Activated T-helper 2 cell treated with anti-CD3 and anti-CD28 coated beads, Interferon-gamma antibody, Interleukin-2, Interleukin-4, amounts not matched to agents 10 μg/mL and 5 μg/mL and 100 μg/mL, durations not matched to agents 14 hours and 24 hours and 36 hours (primary cell): ENCODE results near the gene PIGM. TPM values are rescaled to one million over a fixed set of nuclear protein-coding genes. Genes with fewer than 3 reads are reported as not detected.
A peak's percentile ranks its signal among the peaks of the same experiment; 100 is the strongest.

ENCODE experiments used
- DNase-seq: peaks from one replicate; pipeline ENCODE4 v3.0.0; 2021; ENCODE audit warnings: low spot score
- H3K27ac Mint-ChIP-seq: one replicate; pipeline ENCODE4 v1.8.0; 2021; ENCODE audit warnings: mixed read lengths
- H3K27me3 Mint-ChIP-seq: one replicate; pipeline ENCODE4 v1.8.0; 2021; ENCODE audit warnings: low read depth, mixed read lengths
- H3K36me3 Mint-ChIP-seq: one replicate; pipeline ENCODE4 v1.8.0; 2021; ENCODE audit warnings: low read depth, mixed read lengths
- H3K4me1 Mint-ChIP-seq: one replicate; pipeline ENCODE4 v1.8.0; 2021; ENCODE audit warnings: low read depth, mixed read lengths
- H3K4me3 Mint-ChIP-seq: one replicate; pipeline ENCODE4 v1.8.0; 2021; ENCODE audit warnings: low read depth, mild to moderate bottlenecking, moderate library complexity, mixed read lengths
- H3K9me3 Mint-ChIP-seq: one replicate; pipeline ENCODE4 v1.8.0; 2021; ENCODE audit warnings: mixed read lengths
- intact Hi-C: fragments of 100-400 bp; cut with micrococcal nuclease; formaldehyde crosslinking; loops from one replicate; pipeline ENCODE4 v1.15.1; 2023
- total RNA-seq: library from RNA; stranded (reverse); gene quantifications from 2 replicates; pipeline ENCODE4 v1.2.3, GENCODE V29; 2022

PIGM gene
- total RNA-seq, result 6.7 and 7.1 TPM in 2 replicates

GRCh38 chr1:160031365-160032164 is at the start of gene PIGM:
TSS of gene PIGM (minus strand) at chr1:160031990. CDS start at chr1:160031739, 251 bp downstream.
- peak within 1 kb of the TSS; percentile 76 for H3K27ac Mint-ChIP-seq
- peaks cover 29% of the 10 kb centered on the region for H3K4me1 Mint-ChIP-seq
- intact Hi-C loops, result loop anchor here (5.0 kb wide), 2 partner anchors 41 to 249 kb away; partner anchors contain the start of genes DUSP23 and KCNJ10
- DNase-seq, result peak; percentile 91
- peak within 1 kb of the TSS; percentile 92 for H3K4me3 Mint-ChIP-seq
- H3K27me3 Mint-ChIP-seq, result peaks cover 5% of the 10 kb centered on the region
- no peaks in the 10 kb centered on the region for H3K9me3 Mint-ChIP-seq
- H3K36me3 Mint-ChIP-seq, result peaks cover 10% of the 10 kb centered on the region

- peaks cover 16% of the 10 kb centered on the region for H3K4me1 Mint-ChIP-seq
- intact Hi-C loops, result no loop called here
- H3K27ac Mint-ChIP-seq, result no peak within 1 kb of the TSS
- no peak for DNase-seq
- no peaks in the 10 kb centered on the region for H3K9me3 Mint-ChIP-seq
- H3K36me3 Mint-ChIP-seq, result no peaks in the 10 kb centered on the region
- H3K27me3 Mint-ChIP-seq, result peaks cover 47% of the 10 kb centered on the region
- no peak within 1 kb of the TSS for H3K4me3 Mint-ChIP-seq
Measured at GRCh38 chr1:160081261-160081936, 49.6 kb upstream of the PIGM start, which contains the start of gene KCNJ9. TSS of gene KCNJ9 (plus strand) at chr1:160081538. CDS start at chr1:160084031, 2,493 bp downstream.

DNA sequence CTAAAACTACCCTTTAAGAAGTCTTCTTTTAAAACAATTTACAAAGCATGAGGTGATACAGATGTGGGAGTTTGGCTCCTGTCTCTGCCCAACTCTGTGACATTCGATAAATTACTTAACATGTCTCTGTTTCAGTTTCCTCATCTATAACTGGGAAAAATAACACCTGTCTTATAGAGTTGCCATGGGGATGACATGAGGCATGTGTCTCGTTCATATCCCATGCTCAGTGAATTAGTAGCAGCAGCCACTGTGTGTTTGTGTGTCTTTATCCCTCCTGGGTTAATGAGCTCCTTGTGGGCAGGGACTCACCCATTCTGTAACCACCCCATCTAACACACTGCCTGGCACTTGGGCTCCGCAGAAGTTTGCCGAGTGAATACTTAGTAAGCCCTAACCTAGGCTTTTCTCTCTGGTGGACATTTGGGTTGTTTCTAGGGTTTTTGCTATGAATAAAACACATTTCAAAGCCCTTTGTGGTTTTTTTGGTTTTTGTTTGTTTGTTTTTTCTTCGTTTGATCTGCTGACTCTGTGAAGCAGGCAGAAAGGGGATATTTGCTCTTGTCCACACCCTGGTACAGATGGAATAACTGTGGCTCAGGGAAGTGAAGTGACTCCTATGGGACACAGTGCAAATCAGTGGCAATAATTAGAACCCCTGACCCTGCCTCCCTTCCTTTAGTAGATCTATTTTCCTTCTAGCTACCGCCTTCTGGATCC is 48.8 kb upstream of the PIGM start:
- Mint-ChIP-seq H3K4me3 (no peak overlapping the region), H3K36me3 (no peaks in the 10 kb centered on the region), H3K27ac (no peak overlapping the region), H3K27me3 (peaks cover 47% of the 10 kb centered on the region), H3K4me1 (peaks cover 15% of the 10 kb centered on the region), H3K9me3 (no peaks in the 10 kb centered on the region)
- intact Hi-C loops, result no loop called here
- no peak for DNase-seq

- Mint-ChIP-seq H3K27me3 (peaks cover 47% of the 10 kb centered on the region), H3K27ac (no peak overlapping the region), H3K4me1 (peaks cover 14% of the 10 kb centered on the region), H3K4me3 (no peak overlapping the region), H3K36me3 (no peaks in the 10 kb centered on the region), H3K9me3 (no peaks in the 10 kb centered on the region)
- intact Hi-C loops, result no loop called here
- no peak for DNase-seq
Measured at GRCh38 chr1:160079448-160079847, 47.7 kb upstream of the PIGM start.

- no peak overlapping the region for H3K27ac Mint-ChIP-seq
- DNase-seq, result peak; percentile 60
- intact Hi-C loops, result loop anchor here (1.0 kb wide), 2 partner anchors 8 to 32 kb away; partner anchors contain the start of gene KCNJ10
- H3K36me3 Mint-ChIP-seq, result no peaks in the 10 kb centered on the region
- H3K9me3 Mint-ChIP-seq, result no peaks in the 10 kb centered on the region
- peaks cover 47% of the 10 kb centered on the region for H3K27me3 Mint-ChIP-seq
- peaks cover 11% of the 10 kb centered on the region for H3K4me1 Mint-ChIP-seq
- H3K4me3 Mint-ChIP-seq, result no peak overlapping the region
Measured at GRCh38 chr1:160078512-160079195, 46.9 kb upstream of the PIGM start.

DNA sequence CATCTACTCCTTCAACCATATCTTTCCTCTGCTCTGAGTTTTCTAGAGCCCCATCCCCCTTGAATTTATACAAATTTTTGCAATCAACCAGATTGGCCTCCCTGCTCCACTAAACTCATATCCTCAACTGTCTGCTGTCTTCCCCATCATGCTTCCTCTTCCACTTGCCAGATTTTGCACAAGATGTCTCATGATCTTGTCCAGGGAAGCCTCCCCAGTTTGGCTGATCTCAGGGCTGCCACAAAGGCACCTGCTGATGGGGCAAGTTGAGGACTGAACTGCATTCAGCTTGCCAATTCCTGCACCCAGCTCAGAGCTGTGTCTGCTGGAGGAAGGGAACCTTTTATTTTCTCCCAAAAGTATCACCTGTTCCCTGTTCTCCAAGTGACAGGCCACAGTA is 45.7 kb upstream of the PIGM start:
- Mint-ChIP-seq H3K9me3 (no peaks in the 10 kb centered on the region), H3K27me3 (peaks cover 39% of the 10 kb centered on the region), H3K4me1 (peaks cover 11% of the 10 kb centered on the region), H3K36me3 (no peaks in the 10 kb centered on the region), H3K4me3 (no peak overlapping the region), H3K27ac (no peak overlapping the region)
- intact Hi-C loops, result no loop called here
- DNase-seq, result no peak

GRCh38 chr1:160076295-160076694 is 44.5 kb upstream of the PIGM start:
- Mint-ChIP-seq H3K4me1 (peaks cover 19% of the 10 kb centered on the region), H3K4me3 (no peak overlapping the region), H3K27me3 (peaks cover 30% of the 10 kb centered on the region), H3K27ac (no peak overlapping the region), H3K9me3 (no peaks in the 10 kb centered on the region), H3K36me3 (no peaks in the 10 kb centered on the region)
- intact Hi-C loops, result no loop called here
- DNase-seq, result no peak

GRCh38 chr1:160075836-160076235 is 44.0 kb upstream of the PIGM start:
- no peak overlapping the region for H3K4me3 Mint-ChIP-seq
- H3K27ac Mint-ChIP-seq, result no peak overlapping the region
- peaks cover 20% of the 10 kb centered on the region for H3K4me1 Mint-ChIP-seq
- no peaks in the 10 kb centered on the region for H3K36me3 Mint-ChIP-seq
- H3K9me3 Mint-ChIP-seq, result no peaks in the 10 kb centered on the region
- no peak for DNase-seq
- H3K27me3 Mint-ChIP-seq, result peaks cover 25% of the 10 kb centered on the region
- intact Hi-C loops, result no loop called here

DNA sequence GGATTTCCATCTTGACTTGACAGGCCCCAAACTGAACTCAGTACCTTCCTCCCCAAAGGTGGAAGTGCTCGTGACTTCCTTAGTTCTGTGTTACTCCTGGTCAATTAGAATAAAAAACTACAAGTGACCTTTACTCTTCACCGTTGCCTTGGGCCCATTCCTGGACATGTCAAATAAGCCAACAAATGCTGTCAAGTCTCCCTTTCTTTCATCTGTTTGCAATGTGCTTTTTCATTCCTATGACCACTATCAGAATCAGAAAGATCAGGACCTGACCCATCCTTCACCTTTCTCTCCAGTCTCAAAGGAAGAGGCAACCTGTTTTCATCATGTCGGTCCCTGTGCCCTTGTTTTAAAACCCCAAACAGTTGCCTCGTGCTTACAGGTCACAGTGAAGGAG is 43.1 kb upstream of the PIGM start:
- DNase-seq, result no peak
- intact Hi-C loops, result loop anchor here (5.0 kb wide), 1 partner anchor 43 kb away; the partner anchor contains the start of gene PIGM
- Mint-ChIP-seq H3K27ac (no peak overlapping the region), H3K27me3 (peaks cover 23% of the 10 kb centered on the region), H3K4me3 (no peak overlapping the region), H3K4me1 (peaks cover 20% of the 10 kb centered on the region), H3K9me3 (no peaks in the 10 kb centered on the region), H3K36me3 (no peaks in the 10 kb centered on the region)

DNA sequence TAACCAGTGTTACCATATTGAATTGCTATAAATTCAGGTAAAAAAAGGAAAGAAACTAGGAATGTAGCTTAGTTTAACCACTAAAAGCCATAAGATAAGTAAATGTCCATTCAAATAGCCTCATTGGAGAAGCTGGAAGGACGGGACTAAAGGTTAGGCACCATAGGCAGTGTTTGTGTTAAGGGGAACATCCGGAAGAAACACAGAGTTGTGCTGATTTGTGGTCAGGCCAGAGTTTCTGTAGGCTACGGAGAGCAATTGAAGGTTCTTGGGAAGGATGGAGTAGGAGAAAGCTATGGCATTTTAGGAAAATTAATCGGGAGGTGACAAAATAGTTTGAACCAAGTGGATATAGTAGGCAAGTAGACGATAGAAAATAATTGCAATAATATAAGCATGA is 39.5 kb upstream of the PIGM start:
- intact Hi-C loops, result loop anchor here (5.0 kb wide), 1 partner anchor 39 kb away; the partner anchor contains the start of gene PIGM
- no peaks in the 10 kb centered on the region for H3K36me3 Mint-ChIP-seq
- no peak for DNase-seq
- H3K27me3 Mint-ChIP-seq, result peaks cover 27% of the 10 kb centered on the region
- H3K9me3 Mint-ChIP-seq, result no peaks in the 10 kb centered on the region
- H3K4me1 Mint-ChIP-seq, result peaks cover 18% of the 10 kb centered on the region
- no peak overlapping the region for H3K27ac Mint-ChIP-seq
- no peak overlapping the region for H3K4me3 Mint-ChIP-seq

DNA sequence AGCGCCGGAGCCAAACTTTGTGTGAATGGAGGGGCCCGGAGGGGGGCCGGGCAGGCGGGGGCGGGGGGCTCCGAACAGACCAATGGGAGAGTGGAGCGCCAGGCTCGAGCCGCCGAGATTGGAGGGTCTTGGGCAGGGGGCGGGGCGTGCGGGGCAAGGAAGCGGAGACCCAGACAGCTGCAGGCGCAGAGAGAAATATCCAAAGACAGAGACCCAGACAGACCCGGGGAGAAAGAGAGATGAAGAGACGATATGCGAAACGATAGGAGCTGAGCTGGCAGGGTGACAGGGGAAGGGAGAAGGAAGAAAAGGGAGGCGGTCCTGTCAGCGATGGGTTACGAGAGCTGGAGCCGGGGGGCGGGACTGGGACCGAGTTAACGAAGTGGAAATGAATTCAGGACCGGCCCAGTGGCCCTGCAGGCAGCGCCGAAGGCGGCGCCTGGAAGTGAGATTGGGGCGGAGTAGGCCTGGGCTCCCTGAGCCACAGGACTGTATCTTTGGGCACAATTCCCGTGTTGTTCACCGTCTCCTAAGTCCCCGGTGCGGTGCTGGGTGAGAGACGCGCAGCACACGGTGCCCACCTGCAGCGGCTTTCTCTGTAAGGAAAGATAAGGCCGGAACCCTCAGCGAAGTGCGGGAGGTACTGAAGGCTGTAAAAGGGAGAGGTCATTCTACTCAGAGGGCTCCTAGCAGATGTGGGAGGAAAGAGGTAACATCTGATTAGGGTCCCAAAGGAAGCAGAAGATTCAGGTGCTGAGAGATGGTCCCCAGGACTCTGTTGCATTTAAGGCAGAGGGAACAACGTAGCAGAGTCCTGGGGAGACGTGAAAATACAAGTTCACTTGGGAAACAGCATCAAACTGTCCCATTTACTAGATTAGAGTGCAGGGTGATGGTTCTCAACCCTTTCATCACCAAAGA is 38.7 kb upstream of the PIGM start:
- Mint-ChIP-seq H3K9me3 (no peaks in the 10 kb centered on the region), H3K27ac (no peak overlapping the region), H3K36me3 (no peaks in the 10 kb centered on the region), H3K4me1 (peaks cover 18% of the 10 kb centered on the region), H3K4me3 (peak overlapping the region; percentile 77), H3K27me3 (peaks cover 33% of the 10 kb centered on the region)
- peak; percentile 41 for DNase-seq
- intact Hi-C loops, result loop anchor here (1.0 to 5.0 kb wide), 2 partner anchors 8 to 38 kb away; partner anchors contain the start of gene PIGM
